ENCODE results near the gene PRKCSH. TPM values are rescaled to one million over a fixed set of nuclear protein-coding genes. Genes with fewer than 3 reads are reported as not detected.

Gene PRKCSH
- total and polyA plus RNA-seq, 10 of the 15 experiments (the other 5 are each of a cell fraction or from before 2014, with no cell fraction given): 1.1 to 280 (median 44.1) TPM

DNA sequence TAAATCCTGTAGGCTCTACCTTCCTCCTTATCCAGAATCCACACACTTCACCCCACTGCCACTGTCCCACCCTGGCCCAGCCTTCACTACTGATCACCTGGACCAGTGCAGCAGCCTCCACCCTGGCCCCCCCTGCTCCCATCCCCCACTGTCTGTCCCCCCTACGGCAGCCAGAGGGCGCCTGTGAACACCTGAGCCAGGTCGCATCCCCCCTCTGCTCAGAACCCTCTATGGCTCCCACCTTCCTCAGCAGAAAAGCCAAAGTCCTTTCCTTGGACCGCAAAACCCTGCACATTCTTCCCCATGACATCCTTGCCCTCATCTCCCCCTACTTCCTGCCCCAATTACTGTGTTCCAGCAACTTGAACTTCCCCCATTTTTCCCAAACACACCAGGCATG, 24.8 kb downstream of the PRKCSH start:
- FAIRE-seq (no peak), ATAC-seq (0 out of 3 replicates have a peak, but pooled peaks have one; percentile 29), DNase-seq (ENCODE audit: low read depth, low spot score) (no peak)
- Histone ChIP-seq H3K9me3 (replicated peaks; ENCODE audit: control insufficient read depth, insufficient read depth, low read length) (no peaks in the 10 kb centered on the region), H3K4me3 (no peak overlapping the region), H2AFZ (ENCODE audit: control insufficient read depth, low read depth, low read length) (no peak overlapping the region), H4K20me1 (ENCODE audit: control insufficient read depth, insufficient read depth) (no peaks in the 10 kb centered on the region), H3K36me3 (ENCODE audit: control insufficient read depth in 2 of 2, insufficient read depth in 2 of 2, low read length in 1 of 2) (no peaks in the 10 kb centered on the region), H3K79me2 (ENCODE audit: control insufficient read depth, insufficient read depth, low read length) (no peaks in the 10 kb centered on the region), H3K27me3 (replicated peaks in 1 of 2; ENCODE audit: control insufficient read depth in 2 of 2, insufficient read depth in 2 of 2, low read length in 1 of 2) (no peaks in the 10 kb centered on the region), H3K4me2 (ENCODE audit: control insufficient read depth, insufficient read depth) (no peak overlapping the region), H3K9ac (ENCODE audit: control insufficient read depth, insufficient read depth, low read length) (no peak overlapping the region), H3K4me1 (ENCODE audit: control insufficient read depth, insufficient read depth, low read length) (no peaks in the 10 kb centered on the region; the same call in 1 of the 2 replicates), H3K27ac (ENCODE audit: control insufficient read depth, insufficient read depth) (no peak overlapping the region)
- in situ Hi-C loops (cut with MboI) (no loop called here), intact Hi-C loops (cut with micrococcal nuclease; ENCODE audit: unreplicated experiment) (no loop called here)
- ChIA-PET POLR2A (no interaction called here), CTCF (interaction anchor here (1.6 kb wide), 1 partner anchor 77 kb away, joined by 5 read pairs; no protein-coding TSS in a partner anchor), SMC1A (ENCODE audit: uncharacterized antibody, unreplicated experiment) (no interaction called here), RAD21 (ENCODE audit: unreplicated experiment) (no interaction called here)
- no peak for TF ChIP-seq CEBPB (IDR thresholded peaks at IDR 0.05; ENCODE audit: borderline replicate concordance in 1 of 2, low read depth in 2 of 2, low read length in 2 of 2)
- no peak for TF ChIP-seq DPF2 (IDR thresholded peaks at IDR 0.05)
- TF ChIP-seq, protein P1, sequence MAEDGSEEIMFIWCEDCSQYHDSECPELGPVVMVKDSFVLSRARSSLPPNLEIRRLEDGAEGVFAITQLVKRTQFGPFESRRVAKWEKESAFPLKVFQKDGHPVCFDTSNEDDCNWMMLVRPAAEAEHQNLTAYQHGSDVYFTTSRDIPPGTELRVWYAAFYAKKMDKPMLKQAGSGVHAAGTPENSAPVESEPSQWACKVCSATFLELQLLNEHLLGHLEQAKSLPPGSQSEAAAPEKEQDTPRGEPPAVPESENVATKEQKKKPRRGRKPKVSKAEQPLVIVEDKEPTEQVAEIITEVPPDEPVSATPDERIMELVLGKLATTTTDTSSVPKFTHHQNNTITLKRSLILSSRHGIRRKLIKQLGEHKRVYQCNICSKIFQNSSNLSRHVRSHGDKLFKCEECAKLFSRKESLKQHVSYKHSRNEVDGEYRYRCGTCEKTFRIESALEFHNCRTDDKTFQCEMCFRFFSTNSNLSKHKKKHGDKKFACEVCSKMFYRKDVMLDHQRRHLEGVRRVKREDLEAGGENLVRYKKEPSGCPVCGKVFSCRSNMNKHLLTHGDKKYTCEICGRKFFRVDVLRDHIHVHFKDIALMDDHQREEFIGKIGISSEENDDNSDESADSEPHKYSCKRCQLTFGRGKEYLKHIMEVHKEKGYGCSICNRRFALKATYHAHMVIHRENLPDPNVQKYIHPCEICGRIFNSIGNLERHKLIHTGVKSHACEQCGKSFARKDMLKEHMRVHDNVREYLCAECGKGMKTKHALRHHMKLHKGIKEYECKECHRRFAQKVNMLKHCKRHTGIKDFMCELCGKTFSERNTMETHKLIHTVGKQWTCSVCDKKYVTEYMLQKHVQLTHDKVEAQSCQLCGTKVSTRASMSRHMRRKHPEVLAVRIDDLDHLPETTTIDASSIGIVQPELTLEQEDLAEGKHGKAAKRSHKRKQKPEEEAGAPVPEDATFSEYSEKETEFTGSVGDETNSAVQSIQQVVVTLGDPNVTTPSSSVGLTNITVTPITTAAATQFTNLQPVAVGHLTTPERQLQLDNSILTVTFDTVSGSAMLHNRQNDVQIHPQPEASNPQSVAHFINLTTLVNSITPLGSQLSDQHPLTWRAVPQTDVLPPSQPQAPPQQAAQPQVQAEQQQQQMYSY (CRISPR knock-in tag; IDR thresholded peaks at IDR 0.05): no peak
- no peak for TF ChIP-seq ETV6 (conservative IDR thresholded peaks at IDR 0.05 in 1 of 2, IDR thresholded peaks at IDR 0.05 in 1 of 2; ENCODE audit: borderline replicate concordance in 1 of 2, low read depth in 1 of 2)
- TF ChIP-seq IKZF2 (IDR thresholded peaks at IDR 0.05): no peak
- TF ChIP-seq SMC3 (IDR thresholded peaks at IDR 0.05; ENCODE audit: borderline replicate concordance, low read length): 0 out of 2 replicates have a peak, but pooled peaks have one; percentile 16
- TF ChIP-seq NFYB (IDR thresholded peaks at IDR 0.05; ENCODE audit: insufficient read depth, low read depth, low read length): no peak
- TF ChIP-seq, protein P2, sequence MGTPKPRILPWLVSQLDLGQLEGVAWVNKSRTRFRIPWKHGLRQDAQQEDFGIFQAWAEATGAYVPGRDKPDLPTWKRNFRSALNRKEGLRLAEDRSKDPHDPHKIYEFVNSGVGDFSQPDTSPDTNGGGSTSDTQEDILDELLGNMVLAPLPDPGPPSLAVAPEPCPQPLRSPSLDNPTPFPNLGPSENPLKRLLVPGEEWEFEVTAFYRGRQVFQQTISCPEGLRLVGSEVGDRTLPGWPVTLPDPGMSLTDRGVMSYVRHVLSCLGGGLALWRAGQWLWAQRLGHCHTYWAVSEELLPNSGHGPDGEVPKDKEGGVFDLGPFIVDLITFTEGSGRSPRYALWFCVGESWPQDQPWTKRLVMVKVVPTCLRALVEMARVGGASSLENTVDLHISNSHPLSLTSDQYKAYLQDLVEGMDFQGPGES (IDR thresholded peaks at IDR 0.05): no peak
- TF ChIP-seq JUNB (IDR thresholded peaks at IDR 0.05): no peak
- TF ChIP-seq TCF7 (IDR thresholded peaks at IDR 0.05; ENCODE audit: borderline replicate concordance): no peak
- TF ChIP-seq, protein P3, sequence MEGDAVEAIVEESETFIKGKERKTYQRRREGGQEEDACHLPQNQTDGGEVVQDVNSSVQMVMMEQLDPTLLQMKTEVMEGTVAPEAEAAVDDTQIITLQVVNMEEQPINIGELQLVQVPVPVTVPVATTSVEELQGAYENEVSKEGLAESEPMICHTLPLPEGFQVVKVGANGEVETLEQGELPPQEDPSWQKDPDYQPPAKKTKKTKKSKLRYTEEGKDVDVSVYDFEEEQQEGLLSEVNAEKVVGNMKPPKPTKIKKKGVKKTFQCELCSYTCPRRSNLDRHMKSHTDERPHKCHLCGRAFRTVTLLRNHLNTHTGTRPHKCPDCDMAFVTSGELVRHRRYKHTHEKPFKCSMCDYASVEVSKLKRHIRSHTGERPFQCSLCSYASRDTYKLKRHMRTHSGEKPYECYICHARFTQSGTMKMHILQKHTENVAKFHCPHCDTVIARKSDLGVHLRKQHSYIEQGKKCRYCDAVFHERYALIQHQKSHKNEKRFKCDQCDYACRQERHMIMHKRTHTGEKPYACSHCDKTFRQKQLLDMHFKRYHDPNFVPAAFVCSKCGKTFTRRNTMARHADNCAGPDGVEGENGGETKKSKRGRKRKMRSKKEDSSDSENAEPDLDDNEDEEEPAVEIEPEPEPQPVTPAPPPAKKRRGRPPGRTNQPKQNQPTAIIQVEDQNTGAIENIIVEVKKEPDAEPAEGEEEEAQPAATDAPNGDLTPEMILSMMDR (IDR thresholded peaks at IDR 0.05 in 2 of 3, conservative IDR thresholded peaks at IDR 0.05 in 1 of 3; ENCODE audit: control insufficient read depth in 2 of 3, extremely low read depth in 1 of 3, insufficient read depth in 1 of 3, low read depth in 3 of 3, low read length in 3 of 3): peak; percentile 23 to 44 (median 32); a peak in 5 of 6 replicates
- no peak for TF ChIP-seq HCFC1 (IDR thresholded peaks at IDR 0.05; ENCODE audit: low read length)
- TF ChIP-seq HDAC2 (IDR thresholded peaks at IDR 0.05): no peak
- BruUV-seq (replicated peaks): no TSS peak
- WGBS (ENCODE audit: insufficient coverage, insufficient replicate concordance, low lambda C conversion rate, missing lambda C conversion rate): 0% methylated on average over 2 of the region's 4 CpGs

Measured in GM12878 (cell line).